ENCODE results near the gene CSNK2A3. TPM values are rescaled to one million over a fixed set of nuclear protein-coding genes. Genes with fewer than 3 reads are reported as not detected.

CSNK2A3 gene
- total RNA-seq, 1 experiment from 2014 or later, result 2.0 TPM

DNA sequence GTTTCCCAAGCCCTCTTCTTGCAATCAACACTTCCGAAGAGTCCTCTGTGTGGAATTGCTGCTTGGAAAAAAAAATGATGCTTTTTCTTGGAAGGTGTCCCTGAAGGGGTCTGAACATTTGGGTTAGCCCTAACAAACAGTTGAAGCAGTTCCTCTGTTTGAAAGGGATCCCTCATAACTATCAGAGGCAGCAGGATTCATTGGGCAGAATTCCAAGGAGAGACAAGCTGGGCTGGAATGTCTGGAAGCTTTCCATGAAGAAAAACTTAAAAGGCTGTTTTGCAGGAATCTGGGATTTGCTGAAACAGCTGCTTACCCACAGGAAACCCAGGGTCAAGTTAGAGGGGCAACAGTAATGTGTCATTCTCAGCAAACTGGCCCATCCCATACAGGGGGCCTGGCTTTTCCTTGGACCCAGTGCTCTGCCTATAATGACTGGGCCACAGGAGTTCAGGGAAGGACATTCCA is 3.1 kb downstream of the CSNK2A3 start:
- Histone ChIP-seq H4K20me1 (ENCODE audit: insufficient read depth) (no peaks in the 10 kb centered on the region), H3K9ac (ENCODE audit: low read length) (no peak overlapping the region), H3K9me2 (ENCODE audit: insufficient read depth) (no peaks in the 10 kb centered on the region), H3K36me3 (ENCODE audit: control insufficient read depth in 1 of 2, insufficient read depth in 2 of 2, low read length in 2 of 2) (no peaks in the 10 kb centered on the region), H3K4me3 (replicated peaks in 1 of 2; ENCODE audit: low read depth in 1 of 2, low read length in 2 of 2) (no peak overlapping the region), H3K9me3 (ENCODE audit: control insufficient read depth in 1 of 2, insufficient read depth in 1 of 2, low read depth in 1 of 2, low read length in 2 of 2) (no peaks in the 10 kb centered on the region), H3K79me2 (ENCODE audit: insufficient read depth, low read length) (no peaks in the 10 kb centered on the region), H3K27me3 (ENCODE audit: insufficient read depth, low read length) (no peaks in the 10 kb centered on the region), H3K27ac (ENCODE audit: low read depth, low read length) (no peak overlapping the region), H2AFZ (ENCODE audit: low read depth, low read length, poor library complexity, severe bottlenecking) (no peak overlapping the region), H3K4me2 (ENCODE audit: low read length) (no peak overlapping the region), H3K4me1 (ENCODE audit: control insufficient read depth in 1 of 2, insufficient read depth in 2 of 2, low read length in 2 of 2) (peaks cover 4 to 8% of the 10 kb centered on the region in 2 experiments; a peak in 3 of 4 replicates)
- intact Hi-C loops (cut with micrococcal nuclease), result no loop called here
- RAD21 ChIA-PET (ENCODE audit: low non-redundant PET in 1 of 2, low total read pairs in 2 of 2, uncharacterized antibody in 2 of 2, unreplicated experiment in 2 of 2), result no interaction called here
- ATAC-seq, result peak; percentile 25; the same call in 1 of the 2 replicates
- CTCF ChIA-PET, result no interaction called here
- TF ChIP-seq, protein P1, sequence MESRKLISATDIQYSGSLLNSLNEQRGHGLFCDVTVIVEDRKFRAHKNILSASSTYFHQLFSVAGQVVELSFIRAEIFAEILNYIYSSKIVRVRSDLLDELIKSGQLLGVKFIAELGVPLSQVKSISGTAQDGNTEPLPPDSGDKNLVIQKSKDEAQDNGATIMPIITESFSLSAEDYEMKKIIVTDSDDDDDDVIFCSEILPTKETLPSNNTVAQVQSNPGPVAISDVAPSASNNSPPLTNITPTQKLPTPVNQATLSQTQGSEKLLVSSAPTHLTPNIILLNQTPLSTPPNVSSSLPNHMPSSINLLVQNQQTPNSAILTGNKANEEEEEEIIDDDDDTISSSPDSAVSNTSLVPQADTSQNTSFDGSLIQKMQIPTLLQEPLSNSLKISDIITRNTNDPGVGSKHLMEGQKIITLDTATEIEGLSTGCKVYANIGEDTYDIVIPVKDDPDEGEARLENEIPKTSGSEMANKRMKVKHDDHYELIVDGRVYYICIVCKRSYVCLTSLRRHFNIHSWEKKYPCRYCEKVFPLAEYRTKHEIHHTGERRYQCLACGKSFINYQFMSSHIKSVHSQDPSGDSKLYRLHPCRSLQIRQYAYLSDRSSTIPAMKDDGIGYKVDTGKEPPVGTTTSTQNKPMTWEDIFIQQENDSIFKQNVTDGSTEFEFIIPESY (IDR thresholded peaks at IDR 0.05; ENCODE audit: extremely low read depth, insufficient replicate concordance, low read length), result no peak
- no peak for TF ChIP-seq EZH2phosphoT487 (IDR thresholded peaks at IDR 0.05; ENCODE audit: borderline replicate concordance)
- TF ChIP-seq REST (IDR thresholded peaks at IDR 0.05; ENCODE audit: low read depth), result no peak
- TF ChIP-seq, protein P2, sequence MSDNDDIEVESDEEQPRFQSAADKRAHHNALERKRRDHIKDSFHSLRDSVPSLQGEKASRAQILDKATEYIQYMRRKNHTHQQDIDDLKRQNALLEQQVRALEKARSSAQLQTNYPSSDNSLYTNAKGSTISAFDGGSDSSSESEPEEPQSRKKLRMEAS (IDR thresholded peaks at IDR 0.05), result no peak
- TF ChIP-seq ZNF274 (IDR thresholded peaks at IDR 0.05; ENCODE audit: low read depth, low read length), result no peak
- TF ChIP-seq POLR2A (IDR thresholded peaks at IDR 0.05; ENCODE audit: borderline replicate concordance, extremely low read depth, insufficient read depth, insufficient read length), result no peak
- no peak for TF ChIP-seq EGR1 (IDR thresholded peaks at IDR 0.05; ENCODE audit: low read depth)
- TF ChIP-seq POLR2AphosphoS5 (IDR thresholded peaks at IDR 0.05; ENCODE audit: low read depth, low read length), result no peak
- TF ChIP-seq, protein P3, sequence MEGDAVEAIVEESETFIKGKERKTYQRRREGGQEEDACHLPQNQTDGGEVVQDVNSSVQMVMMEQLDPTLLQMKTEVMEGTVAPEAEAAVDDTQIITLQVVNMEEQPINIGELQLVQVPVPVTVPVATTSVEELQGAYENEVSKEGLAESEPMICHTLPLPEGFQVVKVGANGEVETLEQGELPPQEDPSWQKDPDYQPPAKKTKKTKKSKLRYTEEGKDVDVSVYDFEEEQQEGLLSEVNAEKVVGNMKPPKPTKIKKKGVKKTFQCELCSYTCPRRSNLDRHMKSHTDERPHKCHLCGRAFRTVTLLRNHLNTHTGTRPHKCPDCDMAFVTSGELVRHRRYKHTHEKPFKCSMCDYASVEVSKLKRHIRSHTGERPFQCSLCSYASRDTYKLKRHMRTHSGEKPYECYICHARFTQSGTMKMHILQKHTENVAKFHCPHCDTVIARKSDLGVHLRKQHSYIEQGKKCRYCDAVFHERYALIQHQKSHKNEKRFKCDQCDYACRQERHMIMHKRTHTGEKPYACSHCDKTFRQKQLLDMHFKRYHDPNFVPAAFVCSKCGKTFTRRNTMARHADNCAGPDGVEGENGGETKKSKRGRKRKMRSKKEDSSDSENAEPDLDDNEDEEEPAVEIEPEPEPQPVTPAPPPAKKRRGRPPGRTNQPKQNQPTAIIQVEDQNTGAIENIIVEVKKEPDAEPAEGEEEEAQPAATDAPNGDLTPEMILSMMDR (IDR thresholded peaks at IDR 0.05 in 2 of 3, conservative IDR thresholded peaks at IDR 0.05 in 1 of 3; ENCODE audit: borderline replicate concordance in 1 of 3, insufficient read depth in 1 of 3, low read depth in 2 of 3, low read length in 2 of 3), result no peak
- TF ChIP-seq YY1 (IDR thresholded peaks at IDR 0.05; ENCODE audit: extremely low read depth, insufficient replicate concordance, low read depth, low read length), result no peak
- TF ChIP-seq SIN3A (IDR thresholded peaks at IDR 0.05; ENCODE audit: low read depth), result no peak
- no peak for TF ChIP-seq SP1 (IDR thresholded peaks at IDR 0.05; ENCODE audit: low read depth)
- TF ChIP-seq ATF3 (IDR thresholded peaks at IDR 0.05), result no peak
- TF ChIP-seq JUND (IDR thresholded peaks at IDR 0.05), result no peak
- TF ChIP-seq SRF (IDR thresholded peaks at IDR 0.05; ENCODE audit: low read depth), result no peak
- no peak for TF ChIP-seq ZFX (IDR thresholded peaks at IDR 0.05)
- TF ChIP-seq TCF7L2 (IDR thresholded peaks at IDR 0.05; ENCODE audit: borderline replicate concordance, extremely low read depth, insufficient read depth, insufficient read length), result no peak
- POLR2A ChIA-PET, result no interaction called here
- BruUV-seq (replicated peaks), result no TSS peak
- no peak for DNase-seq (ENCODE audit: low read depth, low spot score)
